Measurements from ENCODE around the gene MYH14.
A peak's percentile ranks its signal among the peaks of the same experiment; 100 is the strongest.
"Not testable (repeated sequence)": the region's sequence is repeated elsewhere in the genome, so short reads cannot be mapped to it uniquely, and the experiment has no call there.

Gene MYH14

DNA sequence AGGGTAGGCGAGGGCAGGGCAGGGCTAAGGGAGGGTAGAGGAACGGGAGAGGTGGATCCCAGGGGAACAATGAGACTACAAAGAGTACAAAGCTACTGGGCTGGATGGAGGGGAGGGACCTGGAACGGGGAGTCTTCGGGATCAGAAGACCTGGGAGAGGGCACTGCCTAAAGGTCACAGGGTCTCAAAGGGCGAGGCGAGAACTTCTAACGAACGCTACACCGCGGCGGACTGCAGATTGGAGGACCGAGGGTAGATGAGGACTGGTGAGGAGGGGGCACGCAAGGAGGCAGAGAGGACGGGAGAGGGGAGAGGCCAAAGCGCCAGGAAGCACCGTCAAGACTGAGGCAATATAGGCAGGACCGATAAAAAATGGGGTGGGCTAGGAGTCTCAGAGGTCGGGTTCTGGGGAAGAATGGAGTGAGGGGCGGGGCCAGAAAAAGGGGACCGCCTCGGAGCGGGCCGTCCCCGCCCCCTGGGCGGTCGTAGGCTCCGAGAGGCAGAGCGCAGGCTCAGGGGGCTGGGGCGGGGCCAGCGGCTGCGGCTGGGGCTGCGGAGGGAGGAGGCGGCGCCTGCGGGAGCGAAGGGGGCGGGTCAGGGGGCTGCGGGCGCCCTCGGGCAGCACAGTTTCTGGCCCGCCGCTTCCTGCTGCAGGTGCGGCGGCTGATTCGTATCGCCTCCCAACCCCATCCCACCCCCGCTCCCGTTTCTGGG is 127.1 kb downstream of the MYH14 start:
- DNase-seq (ENCODE audit: low read depth in 2 of 2, low spot score in 1 of 2): peak in 1 of 2 donors; percentile 71

DNA sequence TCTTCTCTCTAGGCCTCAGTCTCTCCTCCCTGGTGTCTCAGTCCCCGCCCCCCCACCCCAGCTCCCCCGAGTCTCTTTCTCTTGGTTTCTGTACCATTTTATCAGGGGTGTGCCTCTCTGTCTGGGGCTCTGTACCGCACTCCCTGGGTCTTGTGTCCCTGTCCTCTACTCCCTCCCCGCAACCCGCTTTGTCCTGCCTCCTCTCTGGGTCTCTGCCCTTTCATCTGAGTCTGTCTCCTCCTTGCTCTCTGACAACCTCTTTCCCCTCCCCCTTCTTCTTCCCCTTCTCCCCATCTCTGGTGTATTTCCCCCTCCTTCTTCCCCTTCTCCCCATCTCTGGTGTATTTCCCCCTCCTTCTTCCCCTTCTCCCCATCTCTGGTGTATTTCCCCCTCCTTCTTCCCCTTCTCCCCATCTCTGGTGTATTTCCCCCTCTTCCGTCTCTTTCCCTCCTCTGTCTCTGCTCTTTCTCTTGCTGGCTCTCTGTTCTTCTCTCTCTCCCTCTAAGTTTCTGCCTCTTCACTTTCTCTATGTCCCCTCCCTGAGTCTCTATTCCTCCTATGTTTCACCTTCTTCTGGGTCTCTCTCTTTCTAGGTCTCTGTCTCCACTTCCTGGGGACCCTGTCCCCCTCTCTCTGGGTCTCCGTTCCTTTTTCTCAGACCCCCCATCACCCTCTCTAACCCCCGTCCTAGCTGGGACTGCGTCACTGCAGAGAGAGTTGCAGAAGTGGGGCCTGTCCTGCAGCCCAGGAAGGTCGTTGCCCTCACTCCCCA is 128.0 kb downstream of the MYH14 start:
- DNase-seq (ENCODE audit: low read depth in 2 of 2, low spot score in 1 of 2): no peak

DNA sequence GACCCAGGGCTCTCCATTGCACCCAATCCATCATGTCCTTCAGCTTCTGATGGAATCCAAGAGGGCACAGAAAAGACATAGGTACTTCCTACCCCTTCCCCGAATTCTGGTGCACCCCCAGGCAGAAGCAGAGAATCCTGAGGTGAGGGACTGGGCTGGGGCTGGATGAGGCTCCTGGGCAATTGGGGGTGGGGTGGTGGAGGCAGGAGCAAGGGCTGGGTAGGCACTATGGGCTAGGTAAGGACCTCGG is 128.5 kb downstream of the MYH14 start:
- no peak for DNase-seq (ENCODE audit: low read depth in 2 of 2, low spot score in 1 of 2)

DNA sequence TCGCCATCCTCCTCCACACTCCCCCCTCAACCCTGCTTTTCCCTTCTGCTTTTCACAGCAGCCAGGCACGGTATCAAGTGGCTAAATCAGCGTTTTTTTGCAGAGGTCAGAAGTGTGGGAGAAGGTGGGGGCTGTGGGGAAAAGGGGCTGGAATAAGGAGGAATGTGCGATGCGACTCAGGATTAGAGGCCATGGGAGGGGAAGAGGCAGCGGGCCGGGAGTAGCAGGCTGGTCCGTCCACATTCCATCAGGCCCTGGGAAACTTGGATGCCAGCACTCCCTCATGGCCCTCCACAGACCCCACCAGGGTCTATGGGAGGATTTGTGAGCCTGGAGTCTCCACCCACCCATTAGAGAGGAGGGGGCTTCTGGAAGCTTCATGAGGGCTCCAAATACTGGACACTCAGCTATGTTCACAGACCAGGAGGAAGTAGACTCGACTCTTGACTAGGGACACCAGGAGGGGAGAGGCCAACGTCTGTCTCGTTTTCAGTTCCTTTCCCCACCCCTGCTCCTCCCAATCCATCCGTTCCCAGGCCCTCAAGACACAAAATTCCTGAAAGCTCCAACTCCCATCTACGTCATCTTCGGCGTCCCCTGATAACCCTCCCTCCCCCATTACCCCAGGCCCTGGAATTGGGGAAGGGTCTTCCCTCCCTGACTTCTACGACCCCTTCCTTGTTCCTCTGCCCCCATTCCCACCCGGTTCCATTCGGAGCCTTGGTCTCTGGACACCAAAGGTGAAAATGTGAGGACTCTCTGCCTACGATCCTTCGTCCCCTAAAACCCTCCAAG is 129.0 kb downstream of the MYH14 start:
- no peak for DNase-seq (ENCODE audit: low read depth in 2 of 2, low spot score in 1 of 2)

DNA sequence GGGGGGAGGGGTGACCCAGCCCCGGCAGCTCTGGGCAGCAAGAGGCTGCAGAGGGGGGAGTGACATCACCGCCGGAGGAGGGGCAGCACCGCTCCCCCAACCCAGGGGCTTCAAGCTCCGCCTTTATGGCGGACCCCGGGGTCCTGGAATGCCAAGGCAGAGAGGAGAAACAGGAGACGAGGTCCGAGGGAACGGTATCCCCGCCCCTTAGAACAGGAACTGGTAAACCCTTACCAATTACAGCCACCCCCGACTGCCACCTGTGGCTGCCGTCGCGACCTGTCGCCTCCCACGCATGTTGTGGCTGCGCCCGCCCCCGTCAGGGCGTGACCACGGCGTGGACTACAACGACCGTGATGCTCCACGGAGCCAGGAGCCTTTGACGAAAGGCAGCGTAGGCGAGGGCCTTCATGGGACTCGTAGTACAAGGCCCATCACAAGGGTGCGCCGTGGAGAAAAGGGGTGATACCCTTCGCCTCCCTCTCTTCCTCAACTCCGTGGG is 129.9 kb downstream of the MYH14 start:
- DNase-seq (ENCODE audit: low read depth in 2 of 2, low spot score in 1 of 2): peak; percentile 47 to 84

DNA sequence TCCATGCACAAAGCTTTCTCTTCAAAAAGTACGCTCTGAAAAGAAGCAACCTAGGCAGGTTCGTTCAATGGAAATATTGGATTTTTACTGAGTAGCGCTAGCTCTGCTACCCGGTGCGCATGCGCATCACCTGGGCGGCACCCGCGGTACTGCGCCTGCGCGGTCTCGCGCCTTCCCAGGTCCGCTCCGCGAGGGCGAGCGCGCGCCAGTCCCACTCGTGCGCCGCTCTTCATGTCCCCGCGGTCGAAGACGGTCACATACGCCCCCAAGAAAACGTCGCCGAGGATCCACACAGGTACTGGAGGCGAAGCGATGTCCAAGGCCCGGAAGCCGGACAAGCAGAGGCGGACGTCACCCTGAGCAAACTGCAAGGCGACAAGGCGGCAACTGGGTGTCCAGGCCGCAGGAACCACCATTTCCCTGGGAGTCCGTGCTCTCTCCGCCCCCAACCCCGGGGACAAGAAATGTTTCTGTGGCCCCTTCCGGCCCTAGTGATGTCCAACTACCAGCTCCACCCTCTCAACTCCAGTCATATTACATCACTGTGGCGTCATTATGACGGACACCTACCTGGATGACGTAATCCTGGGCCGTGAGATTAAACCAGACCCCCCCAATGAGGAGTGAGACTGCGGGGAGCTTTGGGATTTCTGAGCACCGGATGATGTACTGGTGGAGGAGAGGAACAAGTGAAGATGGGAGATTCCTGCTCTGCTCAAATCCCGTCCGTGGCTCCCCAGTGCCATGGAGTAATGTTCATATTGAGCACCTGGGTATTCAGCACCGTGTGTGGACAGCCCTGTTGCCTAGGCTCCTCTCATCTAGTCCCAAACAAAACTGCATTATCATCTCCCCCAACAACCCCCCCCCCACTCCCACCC is 130.6 kb downstream of the MYH14 start:
- DNase-seq (ENCODE audit: low read depth in 2 of 2, low spot score in 1 of 2): peak; percentile 54 to 73

DNA sequence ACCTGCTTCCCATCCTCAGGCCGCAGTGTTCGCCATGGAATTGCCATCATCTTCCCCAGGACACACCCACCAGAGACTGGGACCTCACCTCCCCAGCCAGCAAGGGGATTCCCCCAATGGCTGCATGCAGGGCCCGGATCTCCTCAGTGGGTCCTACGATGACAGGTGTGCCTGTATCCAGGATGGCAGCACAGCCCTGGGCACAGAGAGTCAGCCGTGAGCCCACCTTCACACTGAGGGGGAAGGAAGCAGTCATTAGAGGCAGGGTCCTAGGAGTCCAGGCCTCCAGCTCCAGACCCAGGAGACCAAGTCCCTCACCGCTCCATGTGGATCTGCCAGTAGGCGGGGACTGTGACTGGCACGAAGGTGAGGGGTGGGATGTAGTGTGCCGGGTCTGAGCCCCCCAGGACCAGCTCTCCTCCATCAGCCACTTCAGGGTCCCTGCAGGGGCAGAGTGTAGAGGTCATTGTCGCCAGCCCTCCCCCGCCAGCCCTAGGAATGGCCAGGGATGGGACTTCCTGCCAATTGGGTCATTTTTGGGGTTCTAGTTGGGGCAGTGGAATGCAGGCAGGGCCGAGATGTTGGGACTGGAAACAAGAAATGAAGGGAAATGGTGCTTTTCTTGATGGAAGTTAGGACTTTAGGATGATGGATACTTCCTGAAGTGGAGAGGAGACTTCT is 131.5 kb downstream of the MYH14 start:
- no peak for DNase-seq (ENCODE audit: low read depth in 2 of 2, low spot score in 1 of 2)

DNA sequence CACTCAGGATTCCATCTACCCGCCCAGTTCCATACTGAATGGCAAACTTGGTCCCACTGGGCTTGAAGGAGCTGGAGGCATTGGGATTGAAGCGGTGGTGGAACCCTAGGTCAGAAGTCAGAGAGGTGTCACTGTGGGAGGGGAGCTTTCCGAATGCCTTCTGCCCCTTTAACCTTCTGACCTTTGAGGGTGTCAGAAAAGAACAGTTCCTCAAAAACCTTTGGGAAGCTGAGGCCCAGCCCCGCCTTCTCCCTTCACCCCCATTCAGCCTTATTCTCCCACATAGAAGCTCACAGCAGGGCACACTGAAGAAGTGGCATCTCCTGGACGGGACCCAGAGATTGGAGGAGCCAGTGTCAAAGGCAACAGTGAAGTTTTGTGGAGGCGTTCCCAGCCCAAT is 133.6 kb downstream of the MYH14 start:
- not testable (repeated sequence) for DNase-seq (ENCODE audit: low read depth in 2 of 2, low spot score in 1 of 2)

DNA sequence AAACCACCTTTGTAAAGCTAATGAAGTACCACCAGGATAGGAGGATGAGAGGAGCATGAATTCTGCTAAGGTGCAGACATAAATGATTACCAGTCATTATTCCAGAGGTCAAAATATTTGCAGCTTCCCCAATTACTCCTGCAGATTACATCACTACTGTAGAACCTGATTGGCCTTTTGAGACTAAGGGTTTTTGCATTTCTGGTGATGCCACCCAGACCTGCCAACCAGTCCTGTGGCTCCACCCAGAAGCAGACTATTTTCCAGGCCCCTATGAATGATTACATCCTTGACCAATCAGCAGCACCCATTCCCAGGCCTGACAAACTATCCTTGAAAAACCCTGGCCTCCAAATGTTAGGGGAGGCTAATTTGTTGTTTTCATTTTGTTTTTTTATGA is 136.9 kb downstream of the MYH14 start:
- no peak for DNase-seq (ENCODE audit: low read depth in 2 of 2, low spot score in 1 of 2)

DNA sequence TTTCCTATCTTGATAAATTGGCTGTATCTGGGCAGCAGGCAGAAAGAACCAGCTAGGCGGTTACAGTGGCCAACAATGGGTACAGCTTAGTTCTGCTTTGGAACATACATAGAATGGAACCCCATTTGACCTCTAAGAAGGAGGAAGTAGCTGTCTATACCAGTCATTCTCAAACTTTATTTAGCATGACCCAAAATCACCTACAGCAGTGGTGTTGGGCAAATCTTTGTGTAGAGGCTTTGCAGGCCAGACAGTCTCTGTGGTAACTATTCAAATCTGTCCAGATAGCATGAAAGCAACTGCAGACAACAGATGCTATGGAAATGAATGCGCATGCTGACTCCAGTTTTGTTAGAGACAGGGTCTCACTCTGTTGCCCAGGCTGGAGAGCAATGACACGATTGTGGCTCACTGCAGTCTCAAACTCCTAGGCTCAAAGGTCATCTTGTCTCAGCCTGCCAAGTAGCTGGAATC is 137.7 kb downstream of the MYH14 start:
- no peak for DNase-seq (ENCODE audit: low read depth in 2 of 2, low spot score in 1 of 2)

DNA sequence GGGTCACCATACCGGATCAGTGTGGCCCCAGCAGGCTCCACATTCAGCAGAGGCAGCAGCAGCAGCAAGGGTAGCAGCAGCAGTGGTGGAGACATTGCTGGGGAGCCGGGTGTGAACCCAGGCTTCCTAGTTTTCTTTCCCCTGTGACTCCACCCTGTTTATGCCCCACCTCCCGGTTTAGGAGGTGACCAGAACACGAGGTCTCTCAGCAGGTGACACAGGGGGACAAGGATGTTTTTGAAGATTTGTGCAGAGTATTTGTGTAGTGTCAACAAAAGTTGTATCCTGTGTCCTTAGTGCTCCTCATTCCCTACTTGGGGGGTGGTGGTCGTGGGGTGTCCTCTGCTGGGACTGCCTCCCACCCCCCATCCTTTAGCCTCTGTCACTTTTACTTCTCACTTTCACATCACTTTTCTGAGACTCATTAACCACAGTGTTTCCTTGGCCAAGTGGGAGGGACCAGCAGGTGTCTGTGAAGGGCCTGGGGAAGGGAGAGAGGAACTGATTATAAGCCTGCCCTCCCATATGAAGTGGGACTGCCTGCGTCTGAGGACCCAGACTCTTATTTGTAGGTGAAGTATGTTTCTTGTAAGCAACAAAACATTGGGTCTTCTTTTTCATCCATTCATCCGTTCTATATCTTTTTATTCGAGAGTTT is 141.4 kb downstream of the MYH14 start:
- DNase-seq (ENCODE audit: low read depth in 2 of 2, low spot score in 1 of 2): no peak

DNA sequence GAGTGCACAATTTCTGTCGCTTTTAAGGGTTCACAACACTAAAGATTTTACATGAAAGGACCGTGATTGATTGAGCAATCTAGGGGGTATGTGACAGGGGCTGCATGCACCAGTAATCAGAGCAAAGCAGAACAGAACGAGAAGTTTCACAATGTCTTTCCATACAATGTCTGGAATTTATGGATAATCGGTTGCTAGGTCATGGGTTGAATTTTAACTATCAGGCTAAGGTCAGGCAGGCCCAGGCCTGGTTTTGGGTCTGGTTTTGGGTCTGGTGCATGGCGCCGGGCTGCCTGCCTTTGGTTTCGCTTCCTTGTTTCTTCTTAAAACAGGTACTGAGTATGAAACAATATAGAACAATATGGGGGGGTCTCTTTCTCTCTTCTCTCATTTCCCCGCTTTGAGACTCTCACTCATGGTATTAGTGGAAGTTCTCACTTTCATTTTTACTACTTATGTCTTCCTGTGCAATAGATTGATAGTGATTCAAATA is 143.7 kb downstream of the MYH14 start:
- DNase-seq (ENCODE audit: low read depth in 2 of 2, low spot score in 1 of 2): not testable (repeated sequence)

DNA sequence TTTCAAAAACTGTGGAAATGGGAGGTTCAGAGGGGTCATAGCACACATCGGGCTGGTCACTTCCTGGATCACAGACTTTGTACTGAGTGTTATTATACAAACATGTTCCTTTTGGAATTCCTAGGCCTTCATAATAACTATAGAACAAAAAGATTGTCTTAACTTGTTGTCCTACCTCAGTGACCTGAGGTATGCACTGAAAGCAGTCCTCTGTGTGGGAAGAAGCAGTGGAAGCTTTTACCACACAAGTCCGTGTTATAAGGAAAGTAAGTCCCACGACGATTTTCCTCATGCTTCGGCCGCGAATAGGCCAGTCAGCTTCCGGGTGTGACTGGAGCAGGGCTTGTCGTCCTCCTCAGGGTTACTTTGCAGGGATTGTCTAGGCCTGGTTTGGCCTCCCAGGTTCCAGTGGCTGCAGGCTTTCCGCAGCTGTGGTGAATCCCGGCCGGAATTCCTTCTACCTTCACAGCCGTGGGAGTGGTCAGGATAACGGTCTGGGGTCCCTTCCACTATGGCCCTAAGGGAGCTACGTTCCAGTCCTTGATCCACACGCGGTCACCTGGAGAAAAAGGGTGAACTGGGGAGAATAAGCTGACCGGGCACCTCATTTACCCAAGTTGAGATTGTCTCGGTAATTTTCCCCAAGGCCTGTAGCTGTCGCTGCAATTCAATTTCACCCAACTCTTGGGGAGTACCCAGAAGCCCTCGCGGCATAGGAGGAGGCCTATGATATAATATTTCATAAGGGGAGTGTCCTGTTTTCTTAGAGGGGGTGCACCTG is 146.0 kb downstream of the MYH14 start:
- DNase-seq (ENCODE audit: low read depth in 2 of 2, low spot score in 1 of 2): no peak

DNA sequence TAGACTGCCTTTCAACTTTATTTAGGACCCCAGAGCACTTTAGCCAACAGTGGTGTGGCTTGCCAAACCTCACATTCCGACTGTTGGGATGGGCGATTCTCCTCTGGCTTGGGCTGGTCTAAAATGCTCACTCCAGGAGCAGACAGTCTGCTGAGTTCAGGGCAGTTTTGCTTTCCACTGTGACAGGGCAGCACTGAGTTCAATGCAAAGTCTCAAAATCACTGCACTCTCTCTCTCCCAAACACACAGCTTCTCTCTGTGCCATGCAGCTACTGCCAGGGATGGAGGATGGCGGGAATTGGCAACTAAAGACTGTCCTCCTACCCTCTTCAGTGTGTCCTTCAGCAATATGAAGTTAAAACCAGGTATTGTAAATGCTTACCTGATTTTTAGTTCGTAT is 148.8 kb downstream of the MYH14 start:
- no peak for DNase-seq (ENCODE audit: low read depth in 2 of 2, low spot score in 1 of 2)

DNA sequence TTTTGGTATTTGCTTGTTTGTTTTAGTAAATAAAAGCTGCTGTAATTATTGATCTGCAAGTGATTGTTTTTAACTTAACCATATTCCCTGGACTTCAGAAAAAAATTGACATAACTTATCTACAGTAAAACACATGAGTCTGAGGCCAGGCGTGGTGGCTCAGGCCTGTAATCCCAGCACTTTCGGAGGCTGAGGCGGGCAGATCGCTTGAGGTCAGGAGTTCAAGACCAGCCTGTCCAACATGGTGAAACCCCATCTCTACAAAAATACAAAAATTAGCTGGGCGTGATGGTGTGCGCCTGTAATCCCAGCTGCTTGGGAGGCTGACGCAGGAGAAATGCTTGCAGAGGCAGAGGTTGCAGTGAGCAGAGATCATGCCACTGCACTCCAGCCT is 150.1 kb downstream of the MYH14 start:
- DNase-seq (ENCODE audit: low read depth in 2 of 2, low spot score in 1 of 2): not testable (repeated sequence)

DNA sequence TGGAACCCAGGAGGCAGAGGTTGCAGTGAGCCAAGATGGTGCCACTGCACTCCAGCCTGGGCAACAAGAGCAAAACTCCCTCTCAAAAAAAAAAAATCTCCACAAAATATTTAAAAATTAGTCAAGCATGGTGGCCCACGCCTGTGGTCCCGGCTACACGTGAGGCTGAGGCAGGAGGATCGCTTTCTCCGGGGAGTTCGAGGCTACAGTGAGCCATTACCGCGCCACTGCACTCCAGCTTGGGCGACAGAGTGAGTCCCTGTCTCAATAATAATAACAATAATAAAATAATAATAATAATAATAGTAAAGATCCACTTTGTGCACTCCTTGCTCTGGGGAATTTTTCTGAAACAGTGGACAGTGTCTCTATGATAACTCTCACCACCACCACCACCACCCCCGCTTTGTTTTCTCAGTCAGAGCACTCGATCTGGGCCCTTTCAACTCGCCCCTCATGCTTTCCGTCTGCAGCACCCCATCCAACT is 153.3 kb downstream of the MYH14 start:
- DNase-seq (ENCODE audit: low read depth in 2 of 2, low spot score in 1 of 2): no peak

DNA sequence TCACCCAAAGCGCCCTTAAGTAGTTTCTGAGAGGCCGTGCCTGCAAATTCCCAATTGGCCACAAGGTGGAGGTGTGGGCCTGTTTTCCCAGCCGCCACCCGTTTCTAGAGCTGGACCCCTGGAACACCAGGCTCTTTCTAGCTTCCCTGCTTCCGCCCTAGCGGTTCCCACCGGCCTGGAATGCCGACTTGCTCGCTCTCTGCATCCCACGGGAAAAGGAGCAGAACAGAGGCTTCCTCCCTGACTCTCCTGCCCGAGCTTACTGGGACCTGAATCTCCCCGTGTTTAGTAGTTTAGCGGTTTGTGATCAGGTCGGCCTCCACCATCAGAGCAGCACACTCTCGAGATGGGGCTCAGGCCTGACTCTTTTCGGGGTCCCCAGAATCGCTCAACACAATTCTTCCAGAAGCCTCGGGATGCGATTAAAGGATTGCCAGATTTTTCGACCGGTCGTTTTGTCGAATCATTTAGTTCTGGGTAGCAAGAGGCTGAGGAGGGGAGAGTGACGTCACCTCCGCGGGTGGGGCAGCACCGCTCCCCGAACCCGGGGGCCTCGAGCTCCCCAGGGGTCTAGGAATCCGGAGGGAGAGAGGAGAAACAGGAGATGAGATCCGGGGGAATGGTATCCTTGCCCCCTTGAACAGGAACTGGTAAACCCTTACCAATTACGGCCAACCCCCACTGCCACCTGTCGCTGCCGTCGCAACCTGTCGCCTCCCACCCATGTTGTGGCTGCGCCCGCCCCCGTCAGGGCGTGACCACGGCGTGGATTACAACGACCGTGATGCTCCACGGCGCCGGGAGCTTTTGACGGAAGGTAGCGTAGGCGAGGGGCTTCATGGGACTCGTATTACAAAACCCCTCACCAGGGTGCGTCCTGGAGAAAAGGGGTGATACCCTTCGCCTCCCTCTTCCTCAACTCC is 154.0 kb downstream of the MYH14 start:
- DNase-seq (ENCODE audit: low read depth in 2 of 2, low spot score in 1 of 2): peak; percentile 64 to 75

Data from stimulated activated CD8-positive, alpha-beta memory T cell treated with anti-CD3 and anti-CD28 coated beads, Interleukin-4, amount 100 ng/mL, for 1 hour (primary cell).